Endothelial cell of umbilical vein (primary cell): ENCODE measurements around the gene UGT1A9.

Experiments used
- CTCF ChIP-seq, 2 donors: IDR thresholded peaks; 1 replicate in 1 of 2; 2 replicates in 1 of 2; pipeline ENCODE4 v1.5.1; 2011; ENCODE audit warnings: low read length in 2 of 2, mild to moderate bottlenecking in 2 of 2, moderate library complexity in 2 of 2, control low read depth in 1 of 2, inconsistent platforms in 1 of 2, low read depth in 1 of 2; ENCODE audit not compliant: insufficient read depth in 1 of 2; ENCODE audit errors: extremely low read depth in 1 of 2
- EZH2 ChIP-seq: IDR thresholded peaks from 2 replicates; pipeline ENCODE4 v1.6.1; 2012; ENCODE audit warnings: borderline replicate concordance, low read depth, mild to moderate bottlenecking, moderate library complexity, low read length, inconsistent platforms; ENCODE audit not compliant: severe bottlenecking
- FOS ChIP-seq: IDR thresholded peaks from 2 replicates; pipeline ENCODE4 v1.6.1; 2011; ENCODE audit warnings: mild to moderate bottlenecking, low read length, moderate library complexity, borderline replicate concordance; ENCODE audit not compliant: insufficient read depth
- GATA2 ChIP-seq: IDR thresholded peaks from 2 replicates; pipeline ENCODE4 v1.7.0; 2011; ENCODE audit warnings: low read depth, mild to moderate bottlenecking, moderate library complexity, mixed read lengths, low read length; ENCODE audit not compliant: insufficient read length, insufficient read depth
- MAX ChIP-seq: IDR thresholded peaks from 2 replicates; pipeline ENCODE4 v1.6.1; 2011; ENCODE audit not compliant: insufficient read depth, insufficient read length
- MYC ChIP-seq: IDR thresholded peaks from one replicate; pipeline ENCODE4 v1.6.1; 2011; ENCODE audit warnings: mild to moderate bottlenecking, low read depth, low read length
- POLR2A ChIP-seq: IDR thresholded peaks from 2 replicates; pipeline ENCODE4 v1.6.1; 2012; ENCODE audit warnings: low read depth, mild to moderate bottlenecking, control low read depth, low read length
- POLR2AphosphoS5 ChIP-seq: IDR thresholded peaks from 2 replicates; pipeline ENCODE4 v1.6.1; 2012; ENCODE audit warnings: low read depth, mild to moderate bottlenecking, control low read depth, low read length, moderate library complexity; ENCODE audit not compliant: insufficient read depth

GRCh38 chr2:233676046-233676445 lies 4.3 kb downstream of the UGT1A9 start:
- TF ChIP-seq POLR2AphosphoS5 (no peak), CTCF (IDR thresholded peaks at IDR 0.05; ENCODE audit: extremely low read depth in 1 of 2, insufficient read depth in 1 of 2, low read depth in 1 of 2, low read length in 2 of 2) (no peak), EZH2 (no peak), GATA2 (no peak), POLR2A (no peak), MAX (no peak), MYC (no peak), FOS (no peak)
